Measurements from ENCODE around the gene LFNG.
"Not testable (repeated sequence)": the region's sequence is repeated elsewhere in the genome, so short reads cannot be mapped to it uniquely, and the experiment has no call there.

DNA sequence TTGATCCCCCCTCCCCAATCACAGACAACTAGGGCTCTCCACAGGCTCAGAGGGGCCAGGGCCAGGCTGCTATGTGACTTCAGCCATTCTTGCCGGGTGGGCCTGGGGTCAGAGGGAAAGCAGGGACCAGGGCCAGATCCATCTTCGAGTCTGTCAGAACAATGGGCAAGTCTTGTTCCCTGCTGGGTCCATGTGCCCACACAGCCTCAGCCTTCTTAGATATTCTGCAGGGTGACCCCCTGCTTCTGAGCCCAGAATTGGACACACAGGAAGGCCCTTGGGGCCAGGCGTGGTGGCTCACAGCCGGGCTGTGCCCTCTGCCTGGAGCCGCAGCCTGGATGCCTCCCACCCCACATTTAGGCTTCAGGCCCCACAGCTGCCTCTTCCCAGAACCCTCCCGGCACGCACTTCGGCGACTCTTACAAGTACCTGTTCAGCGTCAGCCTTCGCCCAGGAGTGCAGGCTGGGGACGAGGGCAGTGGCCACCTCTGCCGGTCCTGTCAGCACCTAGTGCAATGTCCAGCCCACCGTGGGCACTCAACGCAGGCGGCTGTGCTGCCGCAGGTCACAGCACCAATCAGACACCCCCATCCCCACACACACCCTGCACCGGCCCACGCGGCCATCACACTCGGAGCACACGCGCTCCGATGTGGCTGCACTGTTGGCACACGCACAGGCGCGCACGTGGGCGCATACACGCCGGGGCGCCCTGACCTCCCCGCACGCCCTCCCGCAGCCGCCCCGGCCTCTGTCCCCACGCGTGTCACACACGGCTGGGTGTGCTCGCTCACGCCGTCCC, 11.6 kb downstream of the LFNG start:
- TF ChIP-seq, protein P1, sequence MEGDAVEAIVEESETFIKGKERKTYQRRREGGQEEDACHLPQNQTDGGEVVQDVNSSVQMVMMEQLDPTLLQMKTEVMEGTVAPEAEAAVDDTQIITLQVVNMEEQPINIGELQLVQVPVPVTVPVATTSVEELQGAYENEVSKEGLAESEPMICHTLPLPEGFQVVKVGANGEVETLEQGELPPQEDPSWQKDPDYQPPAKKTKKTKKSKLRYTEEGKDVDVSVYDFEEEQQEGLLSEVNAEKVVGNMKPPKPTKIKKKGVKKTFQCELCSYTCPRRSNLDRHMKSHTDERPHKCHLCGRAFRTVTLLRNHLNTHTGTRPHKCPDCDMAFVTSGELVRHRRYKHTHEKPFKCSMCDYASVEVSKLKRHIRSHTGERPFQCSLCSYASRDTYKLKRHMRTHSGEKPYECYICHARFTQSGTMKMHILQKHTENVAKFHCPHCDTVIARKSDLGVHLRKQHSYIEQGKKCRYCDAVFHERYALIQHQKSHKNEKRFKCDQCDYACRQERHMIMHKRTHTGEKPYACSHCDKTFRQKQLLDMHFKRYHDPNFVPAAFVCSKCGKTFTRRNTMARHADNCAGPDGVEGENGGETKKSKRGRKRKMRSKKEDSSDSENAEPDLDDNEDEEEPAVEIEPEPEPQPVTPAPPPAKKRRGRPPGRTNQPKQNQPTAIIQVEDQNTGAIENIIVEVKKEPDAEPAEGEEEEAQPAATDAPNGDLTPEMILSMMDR (IDR thresholded peaks at IDR 0.05 in 2 of 3, conservative IDR thresholded peaks at IDR 0.05 in 1 of 3; ENCODE audit: insufficient read depth in 2 of 3, low read depth in 1 of 3, low read length in 3 of 3): not testable (repeated sequence)
- TF ChIP-seq, protein P2, sequence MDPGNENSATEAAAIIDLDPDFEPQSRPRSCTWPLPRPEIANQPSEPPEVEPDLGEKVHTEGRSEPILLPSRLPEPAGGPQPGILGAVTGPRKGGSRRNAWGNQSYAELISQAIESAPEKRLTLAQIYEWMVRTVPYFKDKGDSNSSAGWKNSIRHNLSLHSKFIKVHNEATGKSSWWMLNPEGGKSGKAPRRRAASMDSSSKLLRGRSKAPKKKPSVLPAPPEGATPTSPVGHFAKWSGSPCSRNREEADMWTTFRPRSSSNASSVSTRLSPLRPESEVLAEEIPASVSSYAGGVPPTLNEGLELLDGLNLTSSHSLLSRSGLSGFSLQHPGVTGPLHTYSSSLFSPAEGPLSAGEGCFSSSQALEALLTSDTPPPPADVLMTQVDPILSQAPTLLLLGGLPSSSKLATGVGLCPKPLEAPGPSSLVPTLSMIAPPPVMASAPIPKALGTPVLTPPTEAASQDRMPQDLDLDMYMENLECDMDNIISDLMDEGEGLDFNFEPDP (CRISPR knock-in tag; IDR thresholded peaks at IDR 0.05): not testable (repeated sequence)
- TF ChIP-seq, protein P3, sequence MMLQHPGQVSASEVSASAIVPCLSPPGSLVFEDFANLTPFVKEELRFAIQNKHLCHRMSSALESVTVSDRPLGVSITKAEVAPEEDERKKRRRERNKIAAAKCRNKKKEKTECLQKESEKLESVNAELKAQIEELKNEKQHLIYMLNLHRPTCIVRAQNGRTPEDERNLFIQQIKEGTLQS (IDR thresholded peaks at IDR 0.05): not testable (repeated sequence)
- TF ChIP-seq, protein P3 (CRISPR knock-in tag; conservative IDR thresholded peaks at IDR 0.05): not testable (repeated sequence)
- not testable (repeated sequence) for TF ChIP-seq TEAD4 (IDR thresholded peaks at IDR 0.05; ENCODE audit: low read length); TEAD4 (CRISPR knock-in tag; IDR thresholded peaks at IDR 0.05; ENCODE audit: borderline replicate concordance); NELFE (IDR thresholded peaks at IDR 0.05; ENCODE audit: insufficient read depth, insufficient read length); POLR2A (conservative IDR thresholded peaks at IDR 0.05); RBM25 (IDR thresholded peaks at IDR 0.05; ENCODE audit: low read depth, low read length, severe bottlenecking); POLR2B (IDR thresholded peaks at IDR 0.05; ENCODE audit: low read depth, partially characterized antibody)
- TF ChIP-seq, protein P4, sequence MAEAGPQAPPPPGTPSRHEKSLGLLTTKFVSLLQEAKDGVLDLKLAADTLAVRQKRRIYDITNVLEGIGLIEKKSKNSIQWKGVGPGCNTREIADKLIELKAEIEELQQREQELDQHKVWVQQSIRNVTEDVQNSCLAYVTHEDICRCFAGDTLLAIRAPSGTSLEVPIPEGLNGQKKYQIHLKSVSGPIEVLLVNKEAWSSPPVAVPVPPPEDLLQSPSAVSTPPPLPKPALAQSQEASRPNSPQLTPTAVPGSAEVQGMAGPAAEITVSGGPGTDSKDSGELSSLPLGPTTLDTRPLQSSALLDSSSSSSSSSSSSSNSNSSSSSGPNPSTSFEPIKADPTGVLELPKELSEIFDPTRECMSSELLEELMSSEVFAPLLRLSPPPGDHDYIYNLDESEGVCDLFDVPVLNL (CRISPR knock-in tag; IDR thresholded peaks at IDR 0.05; ENCODE audit: low read depth): not testable (repeated sequence)
- TF ChIP-seq, protein P5, sequence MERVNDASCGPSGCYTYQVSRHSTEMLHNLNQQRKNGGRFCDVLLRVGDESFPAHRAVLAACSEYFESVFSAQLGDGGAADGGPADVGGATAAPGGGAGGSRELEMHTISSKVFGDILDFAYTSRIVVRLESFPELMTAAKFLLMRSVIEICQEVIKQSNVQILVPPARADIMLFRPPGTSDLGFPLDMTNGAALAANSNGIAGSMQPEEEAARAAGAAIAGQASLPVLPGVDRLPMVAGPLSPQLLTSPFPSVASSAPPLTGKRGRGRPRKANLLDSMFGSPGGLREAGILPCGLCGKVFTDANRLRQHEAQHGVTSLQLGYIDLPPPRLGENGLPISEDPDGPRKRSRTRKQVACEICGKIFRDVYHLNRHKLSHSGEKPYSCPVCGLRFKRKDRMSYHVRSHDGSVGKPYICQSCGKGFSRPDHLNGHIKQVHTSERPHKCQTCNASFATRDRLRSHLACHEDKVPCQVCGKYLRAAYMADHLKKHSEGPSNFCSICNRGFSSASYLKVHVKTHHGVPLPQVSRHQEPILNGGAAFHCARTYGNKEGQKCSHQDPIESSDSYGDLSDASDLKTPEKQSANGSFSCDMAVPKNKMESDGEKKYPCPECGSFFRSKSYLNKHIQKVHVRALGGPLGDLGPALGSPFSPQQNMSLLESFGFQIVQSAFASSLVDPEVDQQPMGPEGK (CRISPR knock-in tag; IDR thresholded peaks at IDR 0.05; ENCODE audit: borderline replicate concordance): not testable (repeated sequence)
- TF ChIP-seq, protein P6, sequence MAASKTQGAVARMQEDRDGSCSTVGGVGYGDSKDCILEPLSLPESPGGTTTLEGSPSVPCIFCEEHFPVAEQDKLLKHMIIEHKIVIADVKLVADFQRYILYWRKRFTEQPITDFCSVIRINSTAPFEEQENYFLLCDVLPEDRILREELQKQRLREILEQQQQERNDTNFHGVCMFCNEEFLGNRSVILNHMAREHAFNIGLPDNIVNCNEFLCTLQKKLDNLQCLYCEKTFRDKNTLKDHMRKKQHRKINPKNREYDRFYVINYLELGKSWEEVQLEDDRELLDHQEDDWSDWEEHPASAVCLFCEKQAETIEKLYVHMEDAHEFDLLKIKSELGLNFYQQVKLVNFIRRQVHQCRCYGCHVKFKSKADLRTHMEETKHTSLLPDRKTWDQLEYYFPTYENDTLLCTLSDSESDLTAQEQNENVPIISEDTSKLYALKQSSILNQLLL (CRISPR knock-in tag; IDR thresholded peaks at IDR 0.05; ENCODE audit: borderline replicate concordance): not testable (repeated sequence)
